Progenitor cell of endocrine pancreas (in vitro differentiated cells): ENCODE results near the gene RERE. TPM values are rescaled to one million over a fixed set of nuclear protein-coding genes. Genes with fewer than 3 reads are reported as not detected.

Experiments used
- DNase-seq: peaks from one replicate; pipeline ENCODE4 v3.0.0; 2021; ENCODE audit warnings: low spot score; ENCODE audit not compliant: unreplicated experiment
- H3K27ac Mint-ChIP-seq: 2 replicates; pipeline ENCODE4 v1.8.0; 2021; ENCODE audit warnings: mild to moderate bottlenecking, moderate library complexity, mixed read lengths
- H3K27me3 Mint-ChIP-seq: 2 replicates; pipeline ENCODE4 v1.8.0; 2021; ENCODE audit warnings: mixed read lengths
- H3K36me3 Mint-ChIP-seq: 2 replicates; pipeline ENCODE4 v1.8.0; 2022; ENCODE audit warnings: mixed read lengths; ENCODE audit not compliant: insufficient read depth
- H3K4me1 Mint-ChIP-seq: 2 replicates; pipeline ENCODE4 v1.8.0; 2021; ENCODE audit warnings: low read depth, mixed read lengths
- H3K4me3 Mint-ChIP-seq: 2 replicates; pipeline ENCODE4 v1.8.0; 2021; ENCODE audit warnings: low read depth, mild to moderate bottlenecking, moderate library complexity, mixed read lengths
- H3K9me3 Mint-ChIP-seq: 2 replicates; pipeline ENCODE4 v1.8.0; 2021; ENCODE audit warnings: low read depth, mixed read lengths
- total RNA-seq: library from RNA; stranded (reverse); gene quantifications from 2 replicates; pipeline ENCODE4 v1.2.1, GENCODE V29; 2021
- TF ChIP-seq, protein P1 (sequence below): fragments of 200-600 bp; sonication (generic); IDR thresholded peaks from one replicate; pipeline ENCODE4 v1.5.0; 2021; ENCODE audit warnings: antibody characterized with exemption, mild to moderate bottlenecking; ENCODE audit not compliant: unreplicated experiment

RERE gene
- total RNA-seq, 1 donor from 2014 or later, result 329 TPM

DNA sequence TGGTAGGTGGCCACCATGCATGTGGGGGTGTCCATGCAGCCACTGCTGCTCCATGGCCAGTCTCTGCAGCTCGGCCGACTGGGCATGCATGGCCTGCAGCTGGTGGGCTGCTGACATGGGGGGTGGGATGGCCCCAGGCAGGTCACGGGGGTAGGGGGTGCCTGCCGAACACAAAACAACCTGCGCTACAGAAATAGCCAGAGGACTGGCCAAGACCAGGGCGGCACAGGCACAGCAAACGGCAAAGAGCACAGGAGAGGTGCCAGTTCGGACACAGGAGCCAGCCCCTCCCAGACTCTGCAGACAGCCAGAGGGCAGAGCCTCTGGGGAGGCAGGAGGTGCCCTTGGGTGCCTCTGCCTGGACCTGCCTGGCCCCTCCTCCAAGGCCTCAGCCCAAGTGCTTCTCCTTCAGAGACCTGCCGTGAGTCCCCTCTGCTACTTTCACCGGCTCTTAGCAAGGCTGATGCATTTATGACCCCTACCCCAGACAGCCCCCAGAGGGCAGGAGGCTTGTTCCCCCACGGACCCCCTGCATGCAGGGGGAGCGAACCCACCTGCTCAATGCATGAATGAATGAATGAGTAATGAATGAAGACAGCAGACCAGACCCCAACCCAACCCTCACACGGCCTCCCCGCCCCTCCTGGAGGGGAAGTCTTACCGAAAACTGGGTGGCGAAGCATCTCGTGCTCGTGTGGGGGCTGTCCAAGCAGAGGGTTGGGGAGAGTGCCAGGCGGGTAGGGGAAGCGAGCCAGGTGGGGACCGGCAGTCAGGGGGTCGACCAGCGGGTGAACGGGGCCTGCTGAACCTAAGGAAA lies 461.8 kb downstream of the RERE start:
- no peak for DNase-seq
- Mint-ChIP-seq H3K4me3 (no peak overlapping the region), H3K4me1 (peaks cover 10% of the 10 kb centered on the region), H3K27ac (peak overlapping the region; percentile 91), H3K27me3 (no peaks in the 10 kb centered on the region), H3K36me3 (peaks cover 28% of the 10 kb centered on the region), H3K9me3 (no peaks in the 10 kb centered on the region)
- TF ChIP-seq, protein P1, sequence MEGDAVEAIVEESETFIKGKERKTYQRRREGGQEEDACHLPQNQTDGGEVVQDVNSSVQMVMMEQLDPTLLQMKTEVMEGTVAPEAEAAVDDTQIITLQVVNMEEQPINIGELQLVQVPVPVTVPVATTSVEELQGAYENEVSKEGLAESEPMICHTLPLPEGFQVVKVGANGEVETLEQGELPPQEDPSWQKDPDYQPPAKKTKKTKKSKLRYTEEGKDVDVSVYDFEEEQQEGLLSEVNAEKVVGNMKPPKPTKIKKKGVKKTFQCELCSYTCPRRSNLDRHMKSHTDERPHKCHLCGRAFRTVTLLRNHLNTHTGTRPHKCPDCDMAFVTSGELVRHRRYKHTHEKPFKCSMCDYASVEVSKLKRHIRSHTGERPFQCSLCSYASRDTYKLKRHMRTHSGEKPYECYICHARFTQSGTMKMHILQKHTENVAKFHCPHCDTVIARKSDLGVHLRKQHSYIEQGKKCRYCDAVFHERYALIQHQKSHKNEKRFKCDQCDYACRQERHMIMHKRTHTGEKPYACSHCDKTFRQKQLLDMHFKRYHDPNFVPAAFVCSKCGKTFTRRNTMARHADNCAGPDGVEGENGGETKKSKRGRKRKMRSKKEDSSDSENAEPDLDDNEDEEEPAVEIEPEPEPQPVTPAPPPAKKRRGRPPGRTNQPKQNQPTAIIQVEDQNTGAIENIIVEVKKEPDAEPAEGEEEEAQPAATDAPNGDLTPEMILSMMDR, result no peak

DNA sequence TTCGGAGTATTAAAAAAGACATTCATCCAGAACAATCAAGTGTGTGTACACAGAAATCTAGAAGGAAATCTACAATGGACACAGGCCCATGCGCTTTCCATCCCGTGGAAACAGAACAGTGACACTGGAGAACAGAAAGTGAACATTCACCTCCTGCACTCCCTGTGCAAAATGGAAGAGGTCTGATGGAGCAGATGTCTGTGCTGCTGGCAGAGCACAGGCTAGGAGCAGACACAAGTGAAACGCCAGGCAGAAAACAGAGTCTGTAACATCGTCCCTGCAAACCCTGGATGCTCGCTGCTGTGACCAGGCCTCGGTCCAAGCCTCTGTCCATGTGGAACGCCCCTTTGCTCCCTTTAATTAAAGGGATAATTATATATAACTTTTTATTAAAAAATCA lies 463.4 kb downstream of the RERE start:
- H3K27me3 Mint-ChIP-seq, result no peaks in the 10 kb centered on the region
- H3K4me1 Mint-ChIP-seq, result peaks cover 10% of the 10 kb centered on the region
- H3K9me3 Mint-ChIP-seq, result no peaks in the 10 kb centered on the region
- no peak for DNase-seq
- no peak overlapping the region for H3K27ac Mint-ChIP-seq
- TF ChIP-seq, protein P1, result no peak
- no peak overlapping the region for H3K4me3 Mint-ChIP-seq
- H3K36me3 Mint-ChIP-seq, result peaks cover 25% of the 10 kb centered on the region

DNA sequence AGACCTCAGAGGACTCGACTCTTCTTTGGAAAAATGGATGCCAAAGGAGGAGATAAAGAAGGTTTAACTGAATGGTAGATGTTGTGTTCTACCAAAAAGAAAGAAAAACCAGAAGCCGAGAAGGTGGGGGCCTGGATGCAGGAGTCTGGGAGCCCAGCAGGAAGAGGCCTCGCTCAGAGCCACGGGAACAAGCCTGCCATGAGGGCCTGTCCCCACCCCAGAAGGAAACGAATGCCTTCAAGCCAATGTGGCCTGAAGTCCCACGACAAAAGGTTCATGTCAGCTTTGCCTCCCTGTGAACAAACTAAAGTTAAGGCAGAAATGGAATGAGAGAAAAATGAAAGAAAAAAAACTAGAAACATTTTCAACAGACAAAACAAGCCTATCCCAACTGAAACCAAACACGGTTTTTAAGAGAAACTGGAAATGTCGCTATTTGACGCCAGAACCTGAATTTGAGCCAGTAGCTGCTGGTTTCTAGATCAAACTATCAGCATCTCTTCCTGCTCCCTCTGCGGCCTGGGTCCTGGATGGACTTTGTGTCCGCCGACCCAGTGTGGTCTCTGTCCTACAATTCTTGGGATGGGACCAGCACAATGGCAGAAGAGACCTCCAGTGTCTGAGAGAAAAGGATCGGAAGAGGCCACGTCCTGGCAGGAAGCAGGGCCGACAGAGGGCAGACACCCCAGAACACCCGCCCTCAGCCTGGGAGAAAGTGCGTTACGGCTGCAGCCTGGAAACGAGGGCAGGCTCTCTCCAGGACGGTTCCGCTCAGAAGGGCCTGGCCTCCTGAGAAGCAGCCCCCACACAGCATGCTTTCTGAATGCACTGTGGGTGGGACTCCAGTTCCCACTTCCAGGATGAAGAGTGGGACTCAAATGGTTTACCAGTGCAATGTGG lies 464.3 kb downstream of the RERE start:
- H3K4me1 Mint-ChIP-seq, result peaks cover 12% of the 10 kb centered on the region
- peaks cover 23% of the 10 kb centered on the region for H3K36me3 Mint-ChIP-seq
- no peak for DNase-seq
- no peak overlapping the region for H3K4me3 Mint-ChIP-seq
- no peaks in the 10 kb centered on the region for H3K9me3 Mint-ChIP-seq
- peak overlapping the region; percentile 82 for H3K27ac Mint-ChIP-seq
- H3K27me3 Mint-ChIP-seq, result no peaks in the 10 kb centered on the region
- TF ChIP-seq, protein P1, result no peak

DNA sequence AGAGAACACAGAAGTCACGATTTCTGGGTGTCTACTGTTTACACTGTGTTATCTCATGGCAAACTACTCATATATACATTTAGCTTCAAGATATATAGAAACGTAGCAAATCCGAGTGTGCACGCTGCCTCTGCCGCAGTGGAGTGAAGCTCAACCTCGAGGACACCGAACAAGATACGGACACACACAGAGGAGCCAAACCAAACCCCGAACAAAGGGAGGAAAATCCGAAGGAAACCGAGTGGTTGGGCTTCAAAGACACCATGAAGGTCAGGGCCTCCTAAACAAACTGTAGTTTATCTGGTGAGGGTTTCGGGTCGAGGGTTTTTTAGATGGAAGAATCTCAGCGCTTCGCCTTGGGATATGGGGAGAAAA lies 465.0 kb downstream of the RERE start:
- Mint-ChIP-seq H3K27ac (peak overlapping the region; percentile 82), H3K27me3 (no peaks in the 10 kb centered on the region), H3K36me3 (peaks cover 19% of the 10 kb centered on the region), H3K4me3 (no peak overlapping the region), H3K9me3 (no peaks in the 10 kb centered on the region), H3K4me1 (peaks cover 12% of the 10 kb centered on the region)
- DNase-seq, result no peak
- TF ChIP-seq, protein P1, result no peak

DNA sequence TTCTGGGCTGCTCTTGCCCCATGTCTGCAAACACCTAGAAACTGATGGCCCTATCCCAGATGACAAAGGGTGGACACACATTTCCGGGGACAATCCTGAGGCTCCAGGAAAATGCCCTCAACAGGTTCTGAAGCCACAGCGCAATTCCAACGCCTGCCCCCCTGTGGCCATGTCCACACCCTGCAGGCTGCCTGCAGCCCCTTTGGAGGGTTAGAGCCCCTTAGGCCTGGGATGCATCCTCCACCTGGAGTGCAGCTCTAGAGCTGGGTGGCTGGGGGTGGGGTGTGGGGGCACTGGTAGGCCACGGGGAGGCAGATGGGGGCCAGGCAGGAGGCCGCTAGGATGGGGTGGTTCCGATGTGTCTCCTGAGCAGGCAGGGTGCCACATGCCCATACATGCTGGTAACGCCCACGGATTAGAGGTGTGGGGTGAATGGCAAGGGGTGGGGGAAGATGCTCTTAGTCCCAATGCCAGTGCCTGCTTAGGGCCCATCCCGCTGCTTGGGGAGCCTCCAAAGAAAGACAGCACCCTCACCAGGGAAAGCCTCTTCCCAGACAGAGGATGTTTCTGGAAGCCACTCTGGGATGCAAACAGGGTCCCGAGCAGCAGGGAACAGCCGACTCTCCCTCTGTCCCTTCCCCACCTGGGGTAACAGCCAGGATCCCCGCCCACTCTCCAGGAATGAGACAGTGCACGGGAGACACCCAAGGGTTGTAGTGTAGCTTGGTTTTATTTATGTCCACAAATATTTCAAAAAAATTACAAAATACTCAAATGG lies 465.6 kb downstream of the RERE start:
- H3K4me3 Mint-ChIP-seq, result no peak overlapping the region
- TF ChIP-seq, protein P1, result peak; percentile 70
- peak; percentile 43 for DNase-seq
- no peaks in the 10 kb centered on the region for H3K9me3 Mint-ChIP-seq
- no peaks in the 10 kb centered on the region for H3K27me3 Mint-ChIP-seq
- H3K27ac Mint-ChIP-seq, result peak overlapping the region; percentile 86
- peaks cover 12% of the 10 kb centered on the region for H3K4me1 Mint-ChIP-seq
- peaks cover 17% of the 10 kb centered on the region for H3K36me3 Mint-ChIP-seq
